ENCODE results near the gene GPR137B. TPM values are rescaled to one million over a fixed set of nuclear protein-coding genes. Genes with fewer than 3 reads are reported as not detected.
A peak's percentile ranks its signal among the peaks of the same experiment; 100 is the strongest.

GPR137B gene
- total and polyA plus RNA-seq, 7 donors: 0.60 to 1.9 (median 1.5) TPM

- H3K4me1 ChIP-seq: no peaks in the 10 kb centered on the region
- TF ChIP-seq, protein P1, sequence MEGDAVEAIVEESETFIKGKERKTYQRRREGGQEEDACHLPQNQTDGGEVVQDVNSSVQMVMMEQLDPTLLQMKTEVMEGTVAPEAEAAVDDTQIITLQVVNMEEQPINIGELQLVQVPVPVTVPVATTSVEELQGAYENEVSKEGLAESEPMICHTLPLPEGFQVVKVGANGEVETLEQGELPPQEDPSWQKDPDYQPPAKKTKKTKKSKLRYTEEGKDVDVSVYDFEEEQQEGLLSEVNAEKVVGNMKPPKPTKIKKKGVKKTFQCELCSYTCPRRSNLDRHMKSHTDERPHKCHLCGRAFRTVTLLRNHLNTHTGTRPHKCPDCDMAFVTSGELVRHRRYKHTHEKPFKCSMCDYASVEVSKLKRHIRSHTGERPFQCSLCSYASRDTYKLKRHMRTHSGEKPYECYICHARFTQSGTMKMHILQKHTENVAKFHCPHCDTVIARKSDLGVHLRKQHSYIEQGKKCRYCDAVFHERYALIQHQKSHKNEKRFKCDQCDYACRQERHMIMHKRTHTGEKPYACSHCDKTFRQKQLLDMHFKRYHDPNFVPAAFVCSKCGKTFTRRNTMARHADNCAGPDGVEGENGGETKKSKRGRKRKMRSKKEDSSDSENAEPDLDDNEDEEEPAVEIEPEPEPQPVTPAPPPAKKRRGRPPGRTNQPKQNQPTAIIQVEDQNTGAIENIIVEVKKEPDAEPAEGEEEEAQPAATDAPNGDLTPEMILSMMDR (IDR thresholded peaks at IDR 0.05): no peak
- no peak overlapping the region for H3K27ac ChIP-seq
- H3K4me3 ChIP-seq: no peak overlapping the region
- 66 to 72% (median 68%) methylated on average over 15 of the region's 15 CpGs for WGBS, 3 donors
- H3K9me3 ChIP-seq: no peaks in the 10 kb centered on the region
- ATAC-seq: peak in 2 of 4 donors; percentile 33 to 52
- peaks cover 0 to 2% (median 0%) of the 10 kb centered on the region in 3 donors for H3K27me3 ChIP-seq (ENCODE audit: insufficient read depth in 3 of 3, low read length in 2 of 3)
- DNase-seq: no peak
- no peaks in the 10 kb centered on the region for H3K36me3 ChIP-seq (ENCODE audit: insufficient read depth in 1 of 2, low read depth in 1 of 2)
- intact Hi-C loops (cut with DNase I): no loop called here
Measured at GRCh38 chr1:236113324-236114032, 28.9 kb upstream of the GPR137B start.

GRCh38 chr1:236114076-236114747 is 28.1 kb upstream of the GPR137B start:
- intact Hi-C loops (cut with DNase I): no loop called here
- H3K9me3 ChIP-seq: no peaks in the 10 kb centered on the region
- no peaks in the 10 kb centered on the region for H3K4me1 ChIP-seq
- H3K36me3 ChIP-seq (ENCODE audit: insufficient read depth in 1 of 2, low read depth in 1 of 2): no peaks in the 10 kb centered on the region
- ATAC-seq (no peak), DNase-seq (no peak)
- H3K27ac ChIP-seq: no peak overlapping the region
- H3K27me3 ChIP-seq (ENCODE audit: insufficient read depth in 3 of 3, low read length in 2 of 3): peaks cover 0 to under 1% (median 0%) of the 10 kb centered on the region in 3 donors
- 84 to 95% (median 87%) methylated on average over 5 of the region's 5 CpGs for WGBS, 3 donors
- H3K4me3 ChIP-seq: no peak overlapping the region
- TF ChIP-seq, protein P1 (IDR thresholded peaks at IDR 0.05): no peak

GRCh38 chr1:236117710-236118109 is 24.6 kb upstream of the GPR137B start:
- no peaks in the 10 kb centered on the region for H3K36me3 ChIP-seq (ENCODE audit: insufficient read depth in 1 of 2, low read depth in 1 of 2)
- H3K4me1 ChIP-seq: no peaks in the 10 kb centered on the region
- TF ChIP-seq, protein P1 (IDR thresholded peaks at IDR 0.05): no peak
- WGBS, 3 donors: 81% methylated on average over 8 of the region's 8 CpGs
- no peak for ATAC-seq
- H3K27me3 ChIP-seq (ENCODE audit: insufficient read depth in 3 of 3, low read length in 2 of 3): no peaks in the 10 kb centered on the region
- H3K9me3 ChIP-seq: no peaks in the 10 kb centered on the region
- intact Hi-C loops (cut with DNase I): no loop called here
- no peak for DNase-seq
- H3K4me3 ChIP-seq: no peak overlapping the region
- no peak overlapping the region for H3K27ac ChIP-seq

GRCh38 chr1:236119943-236120484 is 22.3 kb upstream of the GPR137B start:
- H3K27ac ChIP-seq: no peak overlapping the region
- TF ChIP-seq, protein P1 (IDR thresholded peaks at IDR 0.05): no peak
- 55 to 76% (median 67%) methylated on average over 12 of the region's 12 CpGs for WGBS, 3 donors
- intact Hi-C loops (cut with DNase I): no loop called here
- no peaks in the 10 kb centered on the region for H3K36me3 ChIP-seq (ENCODE audit: insufficient read depth in 1 of 2, low read depth in 1 of 2)
- DNase-seq: no peak
- ATAC-seq: no peak
- no peaks in the 10 kb centered on the region for H3K4me1 ChIP-seq
- no peaks in the 10 kb centered on the region for H3K9me3 ChIP-seq
- no peak overlapping the region for H3K4me3 ChIP-seq
- no peaks in the 10 kb centered on the region for H3K27me3 ChIP-seq (ENCODE audit: insufficient read depth in 3 of 3, low read length in 2 of 3)
